GM04504 (cell line): Measurements from ENCODE around the gene TRPT1.

Experiments
- DNase-seq: peaks from one replicate; pipeline ENCODE4 v3.0.0-alpha.2; 2012; ENCODE audit warnings: low read depth

Gene TRPT1

GRCh38 chr11:64225608-64226506 lies at the start of gene TRPT1, which contains the start of gene NUDT22:
Gene TRPT1 (minus strand): TSS chr11:64226186. CDS start chr11:64225860, 326 bp downstream.
Gene NUDT22 (plus strand): TSS chr11:64226274. CDS start chr11:64226653, 379 bp downstream.
- no peak for DNase-seq

- no peak for DNase-seq
Measured at GRCh38 chr11:64275031-64275800, 49.2 kb upstream of the TRPT1 start.

- peak; percentile 100 for DNase-seq
Measured at GRCh38 chr11:64269540-64270220, 43.7 kb upstream of the TRPT1 start.

GRCh38 chr11:64268893-64269539 lies 43.0 kb upstream of the TRPT1 start:
- DNase-seq: no peak

- no peak for DNase-seq
Measured at GRCh38 chr11:64268025-64268892, 42.3 kb upstream of the TRPT1 start.

GRCh38 chr11:64267207-64267945 lies 41.4 kb upstream of the TRPT1 start:
- DNase-seq: no peak

- no peak for DNase-seq
Measured at GRCh38 chr11:64266339-64266738, 40.4 kb upstream of the TRPT1 start.

- DNase-seq: no peak
Measured at GRCh38 chr11:64265176-64266160, 39.5 kb upstream of the TRPT1 start.

- no peak for DNase-seq
Measured at GRCh38 chr11:64264371-64264852, 38.4 kb upstream of the TRPT1 start.

GRCh38 chr11:64263947-64264317 lies 37.9 kb upstream of the TRPT1 start:
- DNase-seq: no peak

- no peak for DNase-seq
Measured at GRCh38 chr11:64263021-64263946, 37.3 kb upstream of the TRPT1 start.

GRCh38 chr11:64262271-64263002 lies 36.5 kb upstream of the TRPT1 start:
- no peak for DNase-seq

GRCh38 chr11:64261556-64262080 lies 35.6 kb upstream of the TRPT1 start:
- DNase-seq: no peak

GRCh38 chr11:64260147-64260708 lies 34.2 kb upstream of the TRPT1 start:
- no peak for DNase-seq

- DNase-seq: no peak
Measured at GRCh38 chr11:64259533-64260067, 33.6 kb upstream of the TRPT1 start.

- DNase-seq: no peak
Measured at GRCh38 chr11:64258946-64259532, 33.1 kb upstream of the TRPT1 start.
